GM13977 (cell line): ENCODE results near the gene JAKMIP1.

Experiments used
- DNase-seq: peaks from one replicate; pipeline ENCODE4 v3.0.0; 2012; ENCODE audit warnings: low spot score
- CTCF ChIP-seq: IDR thresholded peaks from 2 replicates; pipeline ENCODE4 v1.5.1; 2012; ENCODE audit warnings: mild to moderate bottlenecking, control low read depth; ENCODE audit not compliant: insufficient read depth; ENCODE audit errors: extremely low read depth, missing control alignments
- in situ Hi-C: fragments of 300-500 bp; cut with MboI; formaldehyde crosslinking; loops from one replicate; pipeline ENCODE4 v1.12.0; 2022; ENCODE audit warnings: low sequenced_read_pairs, low pct_unique_long_range_greater_than_20kb, mixed read lengths, inconsistent platforms; ENCODE audit not compliant: unreplicated experiment

Gene JAKMIP1

GRCh38 chr4:6175426-6175825 lies 24.9 kb downstream of the JAKMIP1 start:
- TF ChIP-seq CTCF, result no peak
- in situ Hi-C loops, result no loop called here
- no peak for DNase-seq

- no peak for TF ChIP-seq CTCF
- in situ Hi-C loops, result no loop called here
- no peak for DNase-seq
Measured at GRCh38 chr4:6172927-6173200, 27.5 kb downstream of the JAKMIP1 start.

- in situ Hi-C loops, result no loop called here
- no peak for TF ChIP-seq CTCF
- no peak for DNase-seq
Measured at GRCh38 chr4:6172093-6172926, 28.0 kb downstream of the JAKMIP1 start.

- TF ChIP-seq CTCF, result no peak
- no peak for DNase-seq
- in situ Hi-C loops, result no loop called here
Measured at GRCh38 chr4:6169239-6169638, 31.1 kb downstream of the JAKMIP1 start.

DNA sequence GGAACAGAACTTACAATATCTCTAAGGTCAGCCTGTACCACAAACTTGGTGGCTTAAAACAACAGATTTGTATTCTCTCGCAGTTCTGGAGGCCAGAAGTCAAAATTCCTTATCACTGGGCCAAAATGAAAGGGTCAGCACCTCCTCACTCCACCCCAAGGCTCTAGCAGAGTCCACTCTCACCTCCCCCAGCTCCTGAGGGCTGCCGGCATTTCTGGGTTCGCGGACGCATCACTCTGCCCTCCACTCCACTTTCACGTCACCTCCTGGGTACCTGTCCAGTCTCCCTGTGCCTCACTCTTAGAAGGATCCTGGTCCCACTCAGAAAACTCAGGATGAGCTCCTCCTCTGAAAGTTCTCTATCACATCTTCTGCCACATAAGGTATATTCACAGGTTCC lies 34.6 kb downstream of the JAKMIP1 start:
- in situ Hi-C loops, result no loop called here

GRCh38 chr4:6162885-6163284 lies 37.5 kb downstream of the JAKMIP1 start:
- in situ Hi-C loops, result no loop called here
- TF ChIP-seq CTCF, result no peak
- no peak for DNase-seq

More for the DNA sequence above, 34.6 kb downstream of the JAKMIP1 start:
- DNase-seq, result no peak
- TF ChIP-seq CTCF, result no peak
